ENCODE results near the gene ZNF385A. TPM values are rescaled to one million over a fixed set of nuclear protein-coding genes. Genes with fewer than 3 reads are reported as not detected.

Gene ZNF385A
- total and polyA plus RNA-seq, 2 of the 13 experiments (the other 11 are each of a cell fraction or from before 2014, with no cell fraction given), result 0.44 to 0.67 TPM

DNA sequence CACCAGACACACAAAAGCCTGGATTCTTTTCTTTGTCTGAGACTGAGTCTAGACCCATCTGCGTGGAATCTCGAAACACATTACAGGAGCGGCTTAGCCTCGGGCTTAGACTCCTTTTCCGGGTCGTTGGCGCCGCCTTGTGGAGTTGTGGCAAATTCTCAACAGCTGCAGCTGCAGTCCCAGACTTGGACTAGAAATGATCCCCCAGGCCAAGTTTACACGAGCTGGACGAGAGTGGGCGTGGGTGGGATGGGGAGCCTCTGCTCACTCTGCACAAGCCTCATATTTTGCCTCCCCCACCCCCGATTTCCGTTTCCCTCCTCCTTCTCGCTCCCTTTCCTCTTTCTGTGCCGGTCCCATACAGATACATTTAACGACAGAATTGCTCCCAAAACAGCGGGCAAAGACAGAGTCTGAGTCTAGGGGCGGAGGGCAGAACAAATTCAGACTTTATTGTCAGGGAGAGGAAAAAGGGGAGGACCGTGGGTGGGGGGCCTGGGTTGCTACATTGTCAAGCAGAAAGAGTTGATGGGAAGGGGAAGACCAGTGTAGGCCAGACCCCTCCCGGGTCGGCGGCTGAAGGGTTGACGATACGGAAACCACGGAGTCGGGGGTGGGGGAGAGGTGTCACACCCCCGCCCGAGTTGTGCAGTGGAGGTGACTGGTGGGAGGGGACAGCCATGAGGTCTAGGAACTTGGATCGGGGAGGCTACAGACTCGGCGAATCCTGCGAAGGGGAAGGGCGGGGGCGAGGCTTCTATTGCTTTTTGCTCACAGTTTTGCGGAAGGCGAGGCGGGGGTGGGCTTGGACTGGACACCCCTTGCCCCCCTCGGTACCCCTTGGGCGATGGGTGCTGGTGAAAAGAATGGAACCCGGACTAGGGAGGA is 15.6 kb downstream of the ZNF385A start:
- Histone ChIP-seq H3K9me3 (ENCODE audit: low read length) (no peaks in the 10 kb centered on the region), H3K79me2 (ENCODE audit: insufficient read depth, low read length) (no peaks in the 10 kb centered on the region), H4K20me1 (ENCODE audit: insufficient read depth, low read length) (no peaks in the 10 kb centered on the region), H3K4me2 (ENCODE audit: low read depth, low read length) (peak overlapping the region; percentile 80), H3K4me3 (replicated peaks in 1 of 3; ENCODE audit: insufficient read depth in 1 of 3, low read depth in 2 of 3, low read length in 3 of 3) (peak overlapping the region in 2 of 3 experiments; percentile 41 to 56; a peak in 4 of 6 replicates), H3K27me3 (ENCODE audit: control insufficient read depth in 1 of 2, insufficient read depth in 2 of 2, low read length in 2 of 2) (peaks cover 1 to 12% of the 10 kb centered on the region in 2 experiments; a peak in 2 of 5 replicates), H2AFZ (ENCODE audit: low read length) (peak overlapping the region; percentile 70), H3K4me1 (ENCODE audit: insufficient read depth, low read length) (peaks cover 21% of the 10 kb centered on the region), H3K9ac (ENCODE audit: insufficient read depth, low read depth, low read length) (peak overlapping the region; percentile 31; the same call in 1 of the 2 replicates), H3K36me3 (replicated peaks in 1 of 2; ENCODE audit: control insufficient read depth in 1 of 2, insufficient read depth in 2 of 2, low read length in 2 of 2) (no peaks in the 10 kb centered on the region), H3K27ac (ENCODE audit: extremely low read length, insufficient read depth, low read length) (no peak overlapping the region)
- ATAC-seq (peak; percentile 89), FAIRE-seq (peak; percentile 84), DNase-seq (ENCODE audit: low spot score) (peak; percentile 65)
- ChIA-PET CTCF (ENCODE audit: low intra/inter-chr PET ratio, low total read pairs) (interaction anchor here (0.9 to 3.9 kb wide), 7 partner anchors 9 to 154 kb away, joined by 3 to 27 read pairs (median 7); no protein-coding TSS in a partner anchor), POLR2A (interaction anchor here (1.0 to 1.9 kb wide), 2 partner anchors 10 to 89 kb away, joined by 3 to 7 read pairs; partner anchors contain the start of genes CBX5 and HNRNPA1)
- in situ Hi-C loops (cut with HindIII; ENCODE audit: extremely low pct_ligation_motif_present, low pct_unique_long_range_greater_than_20kb) (loop anchor here (5.0 to 10.0 kb wide), 2 partner anchors 117 to 354 kb away; no protein-coding TSS in a partner anchor), intact Hi-C loops (cut with micrococcal nuclease; ENCODE audit: unreplicated experiment) (loop anchor here (1.0 to 10.0 kb wide), 4 partner anchors 118 to 364 kb away; partner anchors contain the start of genes HOXC8 and HOXC9)
- BruUV-seq (replicated peaks), result no TSS peak
- 46% methylated on average over 34 of the region's 40 CpGs for WGBS (ENCODE audit: low lambda C conversion rate)
- no peak for TF ChIP-seq SMAD1 (CRISPR knock-in tag; IDR thresholded peaks at IDR 0.05; ENCODE audit: borderline replicate concordance, low read depth)
- no peak for TF ChIP-seq KLF16 (CRISPR knock-in tag; IDR thresholded peaks at IDR 0.05)
- TF ChIP-seq, protein P1, sequence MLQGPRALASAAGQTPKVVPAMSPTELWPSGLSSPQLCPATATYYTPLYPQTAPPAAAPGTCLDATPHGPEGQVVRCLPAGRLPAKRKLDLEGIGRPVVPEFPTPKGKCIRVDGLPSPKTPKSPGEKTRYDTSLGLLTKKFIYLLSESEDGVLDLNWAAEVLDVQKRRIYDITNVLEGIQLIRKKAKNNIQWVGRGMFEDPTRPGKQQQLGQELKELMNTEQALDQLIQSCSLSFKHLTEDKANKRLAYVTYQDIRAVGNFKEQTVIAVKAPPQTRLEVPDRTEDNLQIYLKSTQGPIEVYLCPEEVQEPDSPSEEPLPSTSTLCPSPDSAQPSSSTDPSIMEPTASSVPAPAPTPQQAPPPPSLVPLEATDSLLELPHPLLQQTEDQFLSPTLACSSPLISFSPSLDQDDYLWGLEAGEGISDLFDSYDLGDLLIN (CRISPR knock-in tag; IDR thresholded peaks at IDR 0.05; ENCODE audit: borderline replicate concordance), result no peak
- TF ChIP-seq SP2 (CRISPR knock-in tag; IDR thresholded peaks at IDR 0.05), result no peak
- no peak for TF ChIP-seq ONECUT2 (CRISPR knock-in tag; IDR thresholded peaks at IDR 0.05)
- no peak for TF ChIP-seq SRSF4 (IDR thresholded peaks at IDR 0.05; ENCODE audit: low read depth, low read length, poor library complexity, severe bottlenecking)
- no peak for TF ChIP-seq ZSCAN9 (CRISPR knock-in tag; IDR thresholded peaks at IDR 0.05; ENCODE audit: borderline replicate concordance)
- TF ChIP-seq GTF2F1 (IDR thresholded peaks at IDR 0.05; ENCODE audit: low read length), result no peak
- TF ChIP-seq RFX1 (IDR thresholded peaks at IDR 0.05), result no peak
- TF ChIP-seq KDM5A (IDR thresholded peaks at IDR 0.05; ENCODE audit: borderline replicate concordance, low read length), result no peak
- TF ChIP-seq ZNF256 (CRISPR knock-in tag; conservative IDR thresholded peaks at IDR 0.05), result no peak
- TF ChIP-seq ZNF652 (CRISPR knock-in tag; IDR thresholded peaks at IDR 0.05; ENCODE audit: borderline replicate concordance, low read depth), result no peak
- TF ChIP-seq, protein P2, sequence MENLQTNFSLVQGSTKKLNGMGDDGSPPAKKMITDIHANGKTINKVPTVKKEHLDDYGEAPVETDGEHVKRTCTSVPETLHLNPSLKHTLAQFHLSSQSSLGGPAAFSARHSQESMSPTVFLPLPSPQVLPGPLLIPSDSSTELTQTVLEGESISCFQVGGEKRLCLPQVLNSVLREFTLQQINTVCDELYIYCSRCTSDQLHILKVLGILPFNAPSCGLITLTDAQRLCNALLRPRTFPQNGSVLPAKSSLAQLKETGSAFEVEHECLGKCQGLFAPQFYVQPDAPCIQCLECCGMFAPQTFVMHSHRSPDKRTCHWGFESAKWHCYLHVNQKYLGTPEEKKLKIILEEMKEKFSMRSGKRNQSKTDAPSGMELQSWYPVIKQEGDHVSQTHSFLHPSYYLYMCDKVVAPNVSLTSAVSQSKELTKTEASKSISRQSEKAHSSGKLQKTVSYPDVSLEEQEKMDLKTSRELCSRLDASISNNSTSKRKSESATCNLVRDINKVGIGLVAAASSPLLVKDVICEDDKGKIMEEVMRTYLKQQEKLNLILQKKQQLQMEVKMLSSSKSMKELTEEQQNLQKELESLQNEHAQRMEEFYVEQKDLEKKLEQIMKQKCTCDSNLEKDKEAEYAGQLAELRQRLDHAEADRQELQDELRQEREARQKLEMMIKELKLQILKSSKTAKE (CRISPR knock-in tag; IDR thresholded peaks at IDR 0.05; ENCODE audit: borderline replicate concordance), result no peak
- peak; percentile 73 for TF ChIP-seq RAD21 (CRISPR knock-in tag; IDR thresholded peaks at IDR 0.05)
- no peak for TF ChIP-seq AHR (CRISPR knock-in tag; IDR thresholded peaks at IDR 0.05)
- no peak for TF ChIP-seq ZNF660 (CRISPR knock-in tag; IDR thresholded peaks at IDR 0.05; ENCODE audit: borderline replicate concordance, low read depth)
- TF ChIP-seq, protein P3, sequence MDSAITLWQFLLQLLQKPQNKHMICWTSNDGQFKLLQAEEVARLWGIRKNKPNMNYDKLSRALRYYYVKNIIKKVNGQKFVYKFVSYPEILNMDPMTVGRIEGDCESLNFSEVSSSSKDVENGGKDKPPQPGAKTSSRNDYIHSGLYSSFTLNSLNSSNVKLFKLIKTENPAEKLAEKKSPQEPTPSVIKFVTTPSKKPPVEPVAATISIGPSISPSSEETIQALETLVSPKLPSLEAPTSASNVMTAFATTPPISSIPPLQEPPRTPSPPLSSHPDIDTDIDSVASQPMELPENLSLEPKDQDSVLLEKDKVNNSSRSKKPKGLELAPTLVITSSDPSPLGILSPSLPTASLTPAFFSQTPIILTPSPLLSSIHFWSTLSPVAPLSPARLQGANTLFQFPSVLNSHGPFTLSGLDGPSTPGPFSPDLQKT (CRISPR knock-in tag; IDR thresholded peaks at IDR 0.05; ENCODE audit: borderline replicate concordance), result no peak
- TF ChIP-seq RBM39 (IDR thresholded peaks at IDR 0.05; ENCODE audit: low read depth, low read length, poor library complexity, severe bottlenecking), result no peak

All from HepG2 (cell line).